Measurements from ENCODE around the gene GRIP1.

The GRIP1 gene

GRCh38 chr12:66514581-66514980 lies 164.3 kb downstream of the GRIP1 start:
- Histone ChIP-seq H3K9me3 (ENCODE audit: control insufficient read depth, low read length) (no peaks in the 10 kb centered on the region), H3K4me3 (ENCODE audit: low read depth, low read length) (no peak overlapping the region), H3K9ac (no peak overlapping the region), H3K36me3 (ENCODE audit: control insufficient read depth, insufficient read depth, low read length) (no peaks in the 10 kb centered on the region), H3K4me2 (ENCODE audit: low read length) (no peak overlapping the region), H3K27me3 (ENCODE audit: control insufficient read depth, insufficient read depth, low read length) (no peaks in the 10 kb centered on the region), H3K79me2 (no peaks in the 10 kb centered on the region), H3K27ac (no peak overlapping the region), H2AFZ (no peak overlapping the region), H3K4me1 (no peaks in the 10 kb centered on the region)
- no peak for TF ChIP-seq CTCF (IDR thresholded peaks at IDR 0.05)

- Histone ChIP-seq H3K4me2 (ENCODE audit: low read length) (no peak overlapping the region), H3K9ac (no peak overlapping the region), H3K9me3 (ENCODE audit: control insufficient read depth, low read length) (no peaks in the 10 kb centered on the region), H3K4me3 (ENCODE audit: low read depth, low read length) (no peak overlapping the region), H3K79me2 (no peaks in the 10 kb centered on the region), H3K27ac (no peak overlapping the region), H3K4me1 (no peaks in the 10 kb centered on the region), H3K27me3 (ENCODE audit: control insufficient read depth, insufficient read depth, low read length) (no peaks in the 10 kb centered on the region), H2AFZ (no peak overlapping the region), H3K36me3 (ENCODE audit: control insufficient read depth, insufficient read depth, low read length) (no peaks in the 10 kb centered on the region)
- TF ChIP-seq CTCF (IDR thresholded peaks at IDR 0.05): no peak
These were observed 170.9 kb downstream of the GRIP1 start for GRCh38 chr12:66508025-66508424.

- Histone ChIP-seq H3K4me1 (no peaks in the 10 kb centered on the region), H3K4me3 (ENCODE audit: low read depth, low read length) (no peak overlapping the region), H2AFZ (no peak overlapping the region), H3K36me3 (ENCODE audit: control insufficient read depth, insufficient read depth, low read length) (no peaks in the 10 kb centered on the region), H3K4me2 (ENCODE audit: low read length) (no peak overlapping the region), H3K27me3 (ENCODE audit: control insufficient read depth, insufficient read depth, low read length) (no peaks in the 10 kb centered on the region), H3K9ac (no peak overlapping the region), H3K27ac (no peak overlapping the region), H3K9me3 (ENCODE audit: control insufficient read depth, low read length) (no peaks in the 10 kb centered on the region), H3K79me2 (no peaks in the 10 kb centered on the region)
- no peak for TF ChIP-seq CTCF (IDR thresholded peaks at IDR 0.05)
These were observed 175.1 kb downstream of the GRIP1 start for GRCh38 chr12:66503746-66504145.

- Histone ChIP-seq H3K9ac (no peak overlapping the region), H3K9me3 (ENCODE audit: control insufficient read depth, low read length) (no peaks in the 10 kb centered on the region), H3K4me3 (ENCODE audit: low read depth, low read length) (no peak overlapping the region), H3K4me1 (no peaks in the 10 kb centered on the region), H3K27me3 (ENCODE audit: control insufficient read depth, insufficient read depth, low read length) (no peaks in the 10 kb centered on the region), H3K79me2 (no peaks in the 10 kb centered on the region), H3K4me2 (ENCODE audit: low read length) (no peak overlapping the region), H3K27ac (no peak overlapping the region), H2AFZ (no peak overlapping the region), H3K36me3 (ENCODE audit: control insufficient read depth, insufficient read depth, low read length) (no peaks in the 10 kb centered on the region)
- no peak for TF ChIP-seq CTCF (IDR thresholded peaks at IDR 0.05)
These were observed 176.0 kb downstream of the GRIP1 start for GRCh38 chr12:66502911-66503310.

GRCh38 chr12:66500841-66501240 lies 178.0 kb downstream of the GRIP1 start:
- H2AFZ ChIP-seq: no peak overlapping the region
- no peak overlapping the region for H3K4me3 ChIP-seq (ENCODE audit: low read depth, low read length)
- H3K36me3 ChIP-seq (ENCODE audit: control insufficient read depth, insufficient read depth, low read length): no peaks in the 10 kb centered on the region
- no peaks in the 10 kb centered on the region for H3K27me3 ChIP-seq (ENCODE audit: control insufficient read depth, insufficient read depth, low read length)
- TF ChIP-seq CTCF (IDR thresholded peaks at IDR 0.05): no peak
- H3K4me1 ChIP-seq: no peaks in the 10 kb centered on the region
- no peaks in the 10 kb centered on the region for H3K9me3 ChIP-seq (ENCODE audit: control insufficient read depth, low read length)
- H3K4me2 ChIP-seq (ENCODE audit: low read length): no peak overlapping the region
- H3K27ac ChIP-seq: no peak overlapping the region
- H3K9ac ChIP-seq: no peak overlapping the region
- H3K79me2 ChIP-seq: no peaks in the 10 kb centered on the region

Data from parathyroid adenoma (tissue), 2 donors.